Caco-2 (cell line): ENCODE measurements around the gene CCNJL. TPM values are rescaled to one million over a fixed set of nuclear protein-coding genes. Genes with fewer than 3 reads are reported as not detected.

Source experiments
- BruUV-seq: library from RNA; stranded (reverse); fragments of 400-500 nt; replicated peaks from 2 replicates; lab custom pipeline; 2021; lab: Mats Ljungman, UMichigan
- CTCF ChIA-PET: fragments of 300-600 bp; sonication (Branson Sonifier 250); formaldehyde crosslinking; loops from one replicate; lab custom pipeline; 2022; ENCODE audit warnings: antibody characterized with exemption; lab: Charles Lee
- POLR2A ChIA-PET: fragments of 300-600 bp; sonication (Branson Sonifier 250); formaldehyde crosslinking; loops from one replicate; lab custom pipeline; 2022; ENCODE audit warnings: antibody characterized with exemption; lab: Charles Lee
- DNase-seq, 2 experiments: peaks; one replicate each; pipeline versions ENCODE4 v3.0.0 to v3.0.0-alpha.2; 2020 to 2022
- H3K27me3 ChIP-seq: replicated peaks from 2 replicates; pipeline ENCODE4 v1.6.0; 2011; ENCODE audit warnings: low read length; ENCODE audit not compliant: control insufficient read depth, insufficient read depth
- H3K36me3 ChIP-seq: 2 replicates; pipeline ENCODE4 v1.5.1; 2011; ENCODE audit warnings: low read length; ENCODE audit not compliant: control insufficient read depth, insufficient read depth
- H3K4me1 ChIP-seq: fragments of 250-450 bp; sonication (Bioruptor Pico); 2 replicates; pipeline ENCODE4 v1.5.1; 2020; ENCODE audit warnings: mild to moderate bottlenecking
- H3K4me3 ChIP-seq: 2 replicates; pipeline ENCODE4 v1.5.1; 2011; ENCODE audit warnings: low read depth, mild to moderate bottlenecking, control low read depth, low read length
- H3K9me3 ChIP-seq: fragments of 250-450 bp; sonication (Bioruptor Pico); 2 replicates; pipeline ENCODE4 v1.5.1; 2020; ENCODE audit warnings: mild to moderate bottlenecking, moderate library complexity
- H3K27ac Mint-ChIP-seq: one replicate; pipeline ENCODE4 v1.8.0; 2022; ENCODE audit warnings: mixed read lengths; ENCODE audit not compliant: unreplicated experiment
- H3K27me3 Mint-ChIP-seq: one replicate; pipeline ENCODE4 v1.8.0; 2022; ENCODE audit warnings: mixed read lengths; ENCODE audit not compliant: insufficient read depth, unreplicated experiment
- H3K36me3 Mint-ChIP-seq: one replicate; pipeline ENCODE4 v1.8.0; 2022; ENCODE audit warnings: mild to moderate bottlenecking, mixed read lengths; ENCODE audit not compliant: insufficient read depth, unreplicated experiment
- H3K4me1 Mint-ChIP-seq: one replicate; pipeline ENCODE4 v1.8.0; 2022; ENCODE audit warnings: low read depth, mixed read lengths; ENCODE audit not compliant: unreplicated experiment
- H3K4me3 Mint-ChIP-seq: one replicate; pipeline ENCODE4 v1.8.0; 2022; ENCODE audit warnings: mild to moderate bottlenecking, moderate library complexity, mixed read lengths; ENCODE audit not compliant: unreplicated experiment
- H3K9me3 Mint-ChIP-seq: one replicate; pipeline ENCODE4 v1.8.0; 2022; ENCODE audit warnings: mixed read lengths; ENCODE audit not compliant: unreplicated experiment
- intact Hi-C: fragments of 100-400 bp; cut with micrococcal nuclease; formaldehyde crosslinking; loops from one replicate; pipeline ENCODE4 v1.10.0; 2022; ENCODE audit not compliant: unreplicated experiment
- total RNA-seq: library from RNA; stranded (reverse); gene quantifications from 2 replicates; pipeline ENCODE4 v1.2.3, GENCODE V29; 2022
- TF ChIP-seq, protein P1 (sequence below), 2 experiments: fragments of 200-600 bp in 1 of 2; IDR thresholded peaks; 1 replicate in 1 of 2; 2 replicates in 1 of 2; pipeline versions ENCODE4 v1.5.1 to v1.8.0; 2011 to 2022; ENCODE audit warnings: antibody characterized with exemption in 1 of 2, control low read depth in 1 of 2, inconsistent platforms in 1 of 2, low read depth in 1 of 2, low read length in 1 of 2, mild to moderate bottlenecking in 1 of 2, moderate library complexity in 1 of 2; ENCODE audit not compliant: insufficient read depth in 1 of 2, severe bottlenecking in 1 of 2, unreplicated experiment in 1 of 2

Gene CCNJL
- total RNA-seq, 1 experiment from 2014 or later: 17.4 TPM

DNA sequence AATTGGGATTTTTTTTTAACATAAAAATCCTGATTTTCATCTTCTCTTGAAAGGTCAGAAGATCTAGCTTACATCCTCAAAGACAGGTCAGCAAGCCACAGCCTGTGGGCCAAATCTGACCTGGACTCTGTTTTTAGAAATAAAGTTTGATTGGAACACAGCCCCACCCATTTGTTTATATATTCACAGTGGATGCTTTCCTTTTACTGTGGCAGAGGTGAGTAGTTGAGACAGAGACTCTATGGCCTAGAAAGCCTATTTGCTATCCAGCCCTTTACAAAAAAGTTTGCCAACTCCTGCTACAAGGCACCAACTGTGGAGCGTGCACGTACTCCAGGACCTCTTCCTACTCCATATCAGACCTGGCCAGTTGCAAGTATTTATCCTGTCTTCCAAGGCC, 13.4 kb upstream of the CCNJL start:
- DNase-seq: no peak
- no peak overlapping the region for H3K4me3 ChIP-seq
- no peaks in the 10 kb centered on the region for H3K9me3 Mint-ChIP-seq
- intact Hi-C loops: no loop called here
- POLR2A ChIA-PET: no interaction called here
- TF ChIP-seq, protein P1, sequence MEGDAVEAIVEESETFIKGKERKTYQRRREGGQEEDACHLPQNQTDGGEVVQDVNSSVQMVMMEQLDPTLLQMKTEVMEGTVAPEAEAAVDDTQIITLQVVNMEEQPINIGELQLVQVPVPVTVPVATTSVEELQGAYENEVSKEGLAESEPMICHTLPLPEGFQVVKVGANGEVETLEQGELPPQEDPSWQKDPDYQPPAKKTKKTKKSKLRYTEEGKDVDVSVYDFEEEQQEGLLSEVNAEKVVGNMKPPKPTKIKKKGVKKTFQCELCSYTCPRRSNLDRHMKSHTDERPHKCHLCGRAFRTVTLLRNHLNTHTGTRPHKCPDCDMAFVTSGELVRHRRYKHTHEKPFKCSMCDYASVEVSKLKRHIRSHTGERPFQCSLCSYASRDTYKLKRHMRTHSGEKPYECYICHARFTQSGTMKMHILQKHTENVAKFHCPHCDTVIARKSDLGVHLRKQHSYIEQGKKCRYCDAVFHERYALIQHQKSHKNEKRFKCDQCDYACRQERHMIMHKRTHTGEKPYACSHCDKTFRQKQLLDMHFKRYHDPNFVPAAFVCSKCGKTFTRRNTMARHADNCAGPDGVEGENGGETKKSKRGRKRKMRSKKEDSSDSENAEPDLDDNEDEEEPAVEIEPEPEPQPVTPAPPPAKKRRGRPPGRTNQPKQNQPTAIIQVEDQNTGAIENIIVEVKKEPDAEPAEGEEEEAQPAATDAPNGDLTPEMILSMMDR (IDR thresholded peaks at IDR 0.05; ENCODE audit: insufficient read depth in 1 of 2, low read depth in 1 of 2, low read length in 1 of 2, severe bottlenecking in 1 of 2, unreplicated experiment in 1 of 2): no peak
- CTCF ChIA-PET: interaction anchor here (0.9 kb wide), 1 partner anchor 20 kb away, joined by 9 read pairs; no protein-coding TSS in a partner anchor
- H3K4me1 ChIP-seq: peaks cover 15% of the 10 kb centered on the region
- H3K27me3 ChIP-seq: no peaks in the 10 kb centered on the region
- no peaks in the 10 kb centered on the region for H3K27me3 Mint-ChIP-seq
- no peak overlapping the region for H3K27ac Mint-ChIP-seq
- no peaks in the 10 kb centered on the region for H3K36me3 Mint-ChIP-seq
- no TSS peak for BruUV-seq
- H3K4me3 Mint-ChIP-seq: no peak overlapping the region
- no peaks in the 10 kb centered on the region for H3K36me3 ChIP-seq
- H3K9me3 ChIP-seq: no peaks in the 10 kb centered on the region; the same call in 1 of the 2 replicates
- H3K4me1 Mint-ChIP-seq: peaks cover 13% of the 10 kb centered on the region

DNA sequence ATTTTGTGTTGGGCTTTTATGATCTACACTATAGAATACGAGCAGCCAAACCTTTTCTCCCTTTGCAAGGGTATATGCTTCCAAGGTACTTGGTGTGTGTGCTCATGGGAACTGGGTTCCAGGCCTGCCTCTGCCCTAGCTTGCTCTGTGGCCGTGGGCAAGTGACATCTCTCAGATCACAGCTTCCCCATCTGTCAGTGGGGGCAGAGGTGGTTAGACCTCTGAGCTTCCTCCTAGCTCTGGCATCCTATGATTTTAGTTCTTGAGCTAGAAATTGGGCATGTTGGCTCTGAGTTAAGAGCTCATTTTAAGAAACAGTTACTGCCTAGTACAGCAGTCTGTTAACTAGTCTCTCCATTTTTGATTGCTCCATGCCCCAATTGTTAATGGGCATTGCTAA, 12.5 kb upstream of the CCNJL start:
- intact Hi-C loops: no loop called here
- Histone ChIP-seq H3K36me3 (no peaks in the 10 kb centered on the region), H3K27me3 (no peaks in the 10 kb centered on the region), H3K4me1 (peaks cover 15% of the 10 kb centered on the region), H3K4me3 (no peak overlapping the region), H3K9me3 (no peaks in the 10 kb centered on the region; the same call in 1 of the 2 replicates)
- Mint-ChIP-seq H3K9me3 (no peaks in the 10 kb centered on the region), H3K4me3 (no peak overlapping the region), H3K27me3 (no peaks in the 10 kb centered on the region), H3K36me3 (no peaks in the 10 kb centered on the region), H3K27ac (no peak overlapping the region), H3K4me1 (peaks cover 13% of the 10 kb centered on the region)
- no peak for DNase-seq
- ChIA-PET POLR2A (no interaction called here), CTCF (no interaction called here)
- no TSS peak for BruUV-seq
- TF ChIP-seq, protein P1 (IDR thresholded peaks at IDR 0.05; ENCODE audit: insufficient read depth in 1 of 2, low read depth in 1 of 2, low read length in 1 of 2, severe bottlenecking in 1 of 2, unreplicated experiment in 1 of 2): no peak

DNA sequence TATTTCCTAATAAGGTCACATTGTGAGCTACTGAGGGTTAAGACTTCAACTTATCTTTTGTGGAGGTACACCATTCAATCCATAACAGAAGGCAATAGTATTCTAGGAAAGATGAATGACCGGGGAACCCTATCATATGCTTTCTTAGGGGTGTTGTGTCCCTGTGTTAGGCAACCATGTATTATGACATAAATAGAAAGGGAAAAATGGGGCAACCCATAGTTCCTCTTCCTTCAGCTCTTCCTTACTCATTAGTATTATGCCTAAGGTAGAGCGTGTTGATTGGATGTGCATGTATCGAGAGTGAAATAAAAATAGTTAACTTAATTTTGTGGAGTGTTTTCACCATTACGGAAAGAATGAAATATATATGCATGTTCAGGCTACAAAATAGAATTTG, 6.0 kb upstream of the CCNJL start:
- no peaks in the 10 kb centered on the region for H3K36me3 ChIP-seq
- no peak overlapping the region for H3K4me3 ChIP-seq
- CTCF ChIA-PET: no interaction called here
- H3K27me3 ChIP-seq: no peaks in the 10 kb centered on the region
- Mint-ChIP-seq H3K27me3 (no peaks in the 10 kb centered on the region), H3K4me1 (peaks cover 33% of the 10 kb centered on the region), H3K27ac (no peak overlapping the region), H3K9me3 (no peaks in the 10 kb centered on the region), H3K4me3 (no peak overlapping the region), H3K36me3 (no peaks in the 10 kb centered on the region)
- no TSS peak for BruUV-seq
- POLR2A ChIA-PET: no interaction called here
- intact Hi-C loops: no loop called here
- no peaks in the 10 kb centered on the region for H3K9me3 ChIP-seq
- TF ChIP-seq, protein P1 (IDR thresholded peaks at IDR 0.05; ENCODE audit: insufficient read depth in 1 of 2, low read depth in 1 of 2, low read length in 1 of 2, severe bottlenecking in 1 of 2, unreplicated experiment in 1 of 2): no peak
- DNase-seq: no peak
- peaks cover 28% of the 10 kb centered on the region for H3K4me1 ChIP-seq
